AG10803 (cell line): ENCODE data around the gene SPRING1.

Experiments used
- DNase-seq: peaks from one replicate; pipeline ENCODE4 v3.0.0; 2010; ENCODE audit warnings: low read depth
- H3K4me3 ChIP-seq: 2 replicates; pipeline ENCODE4 v1.5.1; 2011; ENCODE audit warnings: mild to moderate bottlenecking, low read length, control low read depth
- TF ChIP-seq, protein P1 (sequence below): conservative IDR thresholded peaks from 2 replicates; pipeline ENCODE4 v1.5.1; 2011; ENCODE audit warnings: mild to moderate bottlenecking, low read length, control low read depth, inconsistent platforms

Gene SPRING1

GRCh38 chr12:116727261-116727660 is 10.6 kb downstream of the SPRING1 start:
- TF ChIP-seq, protein P1, sequence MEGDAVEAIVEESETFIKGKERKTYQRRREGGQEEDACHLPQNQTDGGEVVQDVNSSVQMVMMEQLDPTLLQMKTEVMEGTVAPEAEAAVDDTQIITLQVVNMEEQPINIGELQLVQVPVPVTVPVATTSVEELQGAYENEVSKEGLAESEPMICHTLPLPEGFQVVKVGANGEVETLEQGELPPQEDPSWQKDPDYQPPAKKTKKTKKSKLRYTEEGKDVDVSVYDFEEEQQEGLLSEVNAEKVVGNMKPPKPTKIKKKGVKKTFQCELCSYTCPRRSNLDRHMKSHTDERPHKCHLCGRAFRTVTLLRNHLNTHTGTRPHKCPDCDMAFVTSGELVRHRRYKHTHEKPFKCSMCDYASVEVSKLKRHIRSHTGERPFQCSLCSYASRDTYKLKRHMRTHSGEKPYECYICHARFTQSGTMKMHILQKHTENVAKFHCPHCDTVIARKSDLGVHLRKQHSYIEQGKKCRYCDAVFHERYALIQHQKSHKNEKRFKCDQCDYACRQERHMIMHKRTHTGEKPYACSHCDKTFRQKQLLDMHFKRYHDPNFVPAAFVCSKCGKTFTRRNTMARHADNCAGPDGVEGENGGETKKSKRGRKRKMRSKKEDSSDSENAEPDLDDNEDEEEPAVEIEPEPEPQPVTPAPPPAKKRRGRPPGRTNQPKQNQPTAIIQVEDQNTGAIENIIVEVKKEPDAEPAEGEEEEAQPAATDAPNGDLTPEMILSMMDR: no peak
- no peak overlapping the region for H3K4me3 ChIP-seq
- DNase-seq: no peak

DNA sequence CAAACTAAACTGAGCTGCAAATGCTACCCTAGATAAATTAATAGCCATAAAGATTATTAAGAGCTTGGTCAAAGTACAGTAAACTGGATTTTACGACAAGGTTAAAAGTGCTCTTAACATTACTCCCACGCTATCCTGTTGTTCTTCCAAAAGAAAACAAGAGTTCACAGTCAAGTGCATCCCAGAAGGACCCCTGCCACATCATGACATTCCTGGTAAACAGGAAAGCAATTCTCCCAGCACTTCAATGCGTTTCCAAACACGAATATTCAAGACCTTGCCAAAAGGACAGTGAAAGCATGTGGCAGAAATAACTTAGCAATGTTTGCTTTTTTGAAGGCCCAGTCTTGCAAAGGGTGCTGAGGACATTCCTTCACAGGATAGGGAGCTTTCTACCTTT is 11.2 kb downstream of the SPRING1 start:
- H3K4me3 ChIP-seq: no peak overlapping the region
- DNase-seq: peak; percentile 30
- TF ChIP-seq, protein P1: no peak

DNA sequence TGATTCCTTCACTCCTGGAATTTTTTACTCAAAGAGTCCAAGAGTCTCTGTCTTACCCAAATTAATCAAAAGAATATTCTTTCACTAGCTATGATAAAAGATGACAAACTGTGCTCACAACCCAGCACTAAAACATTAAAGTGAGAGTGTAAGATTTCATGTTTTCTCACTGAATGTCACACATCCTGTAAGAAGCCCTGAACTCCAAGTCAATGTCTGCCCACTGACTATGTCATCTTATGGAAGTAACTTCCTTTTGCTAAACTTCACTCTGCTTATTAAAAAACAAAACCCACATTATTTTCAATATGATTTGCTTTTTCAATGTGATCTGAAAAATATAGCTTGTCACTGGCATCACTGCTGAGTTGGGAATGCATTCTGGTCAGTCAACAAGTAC is 15.6 kb downstream of the SPRING1 start:
- DNase-seq: no peak
- no peak overlapping the region for H3K4me3 ChIP-seq
- TF ChIP-seq, protein P1: no peak

- no peak overlapping the region for H3K4me3 ChIP-seq
- TF ChIP-seq, protein P1: no peak
- DNase-seq: no peak
These were observed 17.9 kb downstream of the SPRING1 start for GRCh38 chr12:116719731-116720528.

DNA sequence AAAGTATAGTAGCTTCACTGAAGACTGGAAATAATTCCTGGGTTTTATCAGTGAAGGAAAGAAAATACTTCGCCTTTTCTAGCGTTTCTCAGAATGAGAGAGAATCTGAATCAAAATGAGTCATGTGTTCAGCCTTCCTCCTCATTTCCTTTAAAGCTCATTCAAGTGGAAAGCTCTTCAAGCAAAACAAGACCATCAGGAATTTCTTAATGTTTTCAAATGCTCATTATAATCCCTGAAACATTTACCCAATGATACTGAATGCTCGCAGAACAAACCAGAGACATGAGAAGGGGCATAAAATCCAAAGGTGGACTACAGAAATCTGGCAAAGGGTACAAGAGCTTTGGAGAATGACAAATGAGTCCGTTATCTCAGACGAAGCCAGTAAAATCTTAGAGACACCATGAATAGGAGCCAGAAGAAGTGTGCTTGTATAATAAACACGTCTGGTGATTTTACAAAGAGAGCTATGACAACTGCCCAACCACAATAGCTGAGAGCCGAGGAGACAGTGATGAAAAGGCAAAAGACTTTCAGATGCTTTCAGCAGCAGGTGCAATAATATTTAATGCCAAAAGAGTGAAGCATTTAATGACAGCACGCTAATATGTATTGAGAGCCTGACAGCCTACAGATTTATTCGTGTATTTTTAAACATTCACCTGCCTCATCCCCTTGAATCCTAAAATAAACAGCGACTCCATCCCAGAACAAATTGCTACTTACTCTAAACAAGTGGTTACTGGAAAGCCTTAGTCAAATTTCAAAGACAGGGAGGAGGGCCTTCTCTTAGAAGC is 19.0 kb downstream of the SPRING1 start:
- peak; percentile 49 for DNase-seq

GRCh38 chr12:116717466-116718437 is 20.1 kb downstream of the SPRING1 start:
- H3K4me3 ChIP-seq: peak overlapping the region; percentile 29
- TF ChIP-seq, protein P1: no peak
- DNase-seq: peak; percentile 72

More for the DNA sequence above, 19.0 kb downstream of the SPRING1 start:
- TF ChIP-seq, protein P1: no peak
- H3K4me3 ChIP-seq: no peak overlapping the region
